Body of pancreas (tissue), 4 donors: ENCODE measurements around the gene PCBP3. TPM values are rescaled to one million over a fixed set of nuclear protein-coding genes. Genes with fewer than 3 reads are reported as not detected.

Experiments
- ATAC-seq: fragments of 150-250 bp; one replicate; pipeline ENCODE4 v1.9.1; 2016
- DNase-seq, 4 donors: peaks; one replicate each; pipeline ENCODE4 v3.0.0-alpha.2; 2019
- H3K27ac ChIP-seq, 4 donors: fragments of 200-600 bp; sonication (generic); 1 replicate in 3 of 4; 2 replicates in 1 of 4; pipeline versions ENCODE4 v1.5.1 to v1.6.1; 2016 to 2019; ENCODE audit warnings: mild to moderate bottlenecking in 1 of 4, mixed read lengths in 1 of 4, moderate library complexity in 1 of 4
- H3K27me3 ChIP-seq, 2 donors: fragments of 200-600 bp; sonication (generic); one replicate each; pipeline ENCODE4 v1.6.0; 2016; ENCODE audit warnings: mild to moderate bottlenecking in 1 of 2
- H3K36me3 ChIP-seq, 2 donors: fragments of 200-600 bp; sonication (generic); replicated peaks in 1 of 2; 2 replicates each; pipeline ENCODE4 v1.5.1; 2016; ENCODE audit warnings: low read depth in 2 of 2; ENCODE audit not compliant: insufficient read depth in 1 of 2
- H3K4me1 ChIP-seq: fragments of 200-600 bp; sonication (generic); one replicate; pipeline ENCODE4 v1.6.0; 2016
- H3K4me3 ChIP-seq, 2 donors: fragments of 200-600 bp; sonication (generic); 1 replicate in 1 of 2; 2 replicates in 1 of 2; pipeline ENCODE4 v1.5.1; 2016 to 2019
- H3K9me3 ChIP-seq, 3 donors: fragments of 200-600 bp; sonication (generic); 1 replicate in 2 of 3; 2 replicates in 1 of 3; pipeline ENCODE4 v1.5.1; 2016
- CTCF ChIP-seq, 7 experiments: fragments of 450-650 bp in 4 of 7; fragments of 200-600 bp in 3 of 7; sonication (generic) in 3 of 7; IDR thresholded peaks; one replicate each; pipeline ENCODE4 v1.5.1; 2016 to 2019; ENCODE audit warnings: antibody characterized with exemption in 7 of 7
- POLR2A ChIP-seq, 3 donors: fragments of 450-650 bp; IDR thresholded peaks; one replicate each; pipeline ENCODE4 v1.6.1; 2016; ENCODE audit warnings: antibody characterized with exemption in 3 of 3, mild to moderate bottlenecking in 2 of 3
- WGBS, 2 donors: methylation state at CpG; one replicate each; pipeline ENCODE4 v1.1.5; 2017; 5-methylcytosine and 5-hydroxymethylcytosine counted together
- intact Hi-C: fragments of 100-400 bp; cut with DNase I; formaldehyde crosslinking; loops from one replicate; pipeline ENCODE4 v1.15.1; 2023
- total RNA-seq, 2 donors: library from RNA; depleted of rRNA; stranded (reverse); fragments of >200 nt; gene quantifications; one replicate each; pipeline ENCODE4 v1.1.0, GENCODE V29; 2016

Gene PCBP3
- total RNA-seq, 2 donors from 2014 or later: 1.3 to 4.6 TPM

- no peaks in the 10 kb centered on the region for H3K4me1 ChIP-seq
- intact Hi-C loops: loop anchor here (5.0 kb wide), 1 partner anchor 41 kb away; no protein-coding TSS in a partner anchor
- no peak overlapping the region for H3K4me3 ChIP-seq
- no peaks in the 10 kb centered on the region for H3K36me3 ChIP-seq
- no peak for DNase-seq
- ATAC-seq: no peak
- WGBS, 2 donors: 0 to 42% methylated on average over 1 to 7 of the region's 7 CpGs
- H3K9me3 ChIP-seq: no peaks in the 10 kb centered on the region
- H3K27me3 ChIP-seq: no peaks in the 10 kb centered on the region
- TF ChIP-seq CTCF (IDR thresholded peaks at IDR 0.05) (no peak), POLR2A (IDR thresholded peaks at IDR 0.05) (no peak)
- no peak overlapping the region for H3K27ac ChIP-seq
These were observed 45.4 kb upstream of the PCBP3 start for GRCh38 chr21:45598109-45598508.

- no peaks in the 10 kb centered on the region for H3K4me1 ChIP-seq
- DNase-seq: no peak
- TF ChIP-seq POLR2A (IDR thresholded peaks at IDR 0.05): no peak
- TF ChIP-seq CTCF (IDR thresholded peaks at IDR 0.05): no peak
- no peaks in the 10 kb centered on the region for H3K36me3 ChIP-seq
- 61 to 71% methylated on average over 6 to 10 of the region's 10 CpGs for WGBS, 2 donors
- H3K4me3 ChIP-seq: no peak overlapping the region
- no peaks in the 10 kb centered on the region for H3K27me3 ChIP-seq
- no peaks in the 10 kb centered on the region for H3K9me3 ChIP-seq
- ATAC-seq: no peak
- no peak overlapping the region for H3K27ac ChIP-seq
- intact Hi-C loops: loop anchor here (5.0 kb wide), 1 partner anchor 41 kb away; no protein-coding TSS in a partner anchor
These were observed 44.9 kb upstream of the PCBP3 start for GRCh38 chr21:45598666-45599065.

GRCh38 chr21:45599146-45599581 is 44.4 kb upstream of the PCBP3 start:
- DNase-seq (no peak), ATAC-seq (no peak)
- TF ChIP-seq POLR2A (IDR thresholded peaks at IDR 0.05): no peak
- TF ChIP-seq CTCF (IDR thresholded peaks at IDR 0.05): no peak
- no peak overlapping the region for H3K27ac ChIP-seq
- 73 to 86% methylated on average over 12 to 14 of the region's 14 CpGs for WGBS, 2 donors
- no peaks in the 10 kb centered on the region for H3K27me3 ChIP-seq
- H3K9me3 ChIP-seq: no peaks in the 10 kb centered on the region
- no peaks in the 10 kb centered on the region for H3K4me1 ChIP-seq
- no peak overlapping the region for H3K4me3 ChIP-seq
- no peaks in the 10 kb centered on the region for H3K36me3 ChIP-seq
- intact Hi-C loops: loop anchor here (5.0 kb wide), 1 partner anchor 42 kb away; no protein-coding TSS in a partner anchor

GRCh38 chr21:45600248-45600647 is 43.3 kb upstream of the PCBP3 start:
- intact Hi-C loops: no loop called here
- 59 to 70% methylated on average over 6 of the region's 6 CpGs for whole genome bisulfite sequencing, 2 donors
- Histone ChIP-seq H3K27me3 (no peaks in the 10 kb centered on the region), H3K4me1 (no peaks in the 10 kb centered on the region), H3K27ac (no peak overlapping the region), H3K36me3 (no peaks in the 10 kb centered on the region), H3K4me3 (no peak overlapping the region), H3K9me3 (no peaks in the 10 kb centered on the region)
- TF ChIP-seq CTCF (IDR thresholded peaks at IDR 0.05) (no peak), POLR2A (IDR thresholded peaks at IDR 0.05) (no peak)
- DNase-seq (no peak), ATAC-seq (no peak)

- intact Hi-C loops: no loop called here
- DNase-seq (no peak), ATAC-seq (no peak)
- no peaks in the 10 kb centered on the region for H3K27me3 ChIP-seq
- no peaks in the 10 kb centered on the region for H3K9me3 ChIP-seq
- H3K4me1 ChIP-seq: no peaks in the 10 kb centered on the region
- H3K36me3 ChIP-seq: no peaks in the 10 kb centered on the region
- H3K4me3 ChIP-seq: no peak overlapping the region
- WGBS, 2 donors: 73 to 82% methylated on average over 10 of the region's 10 CpGs
- no peak overlapping the region for H3K27ac ChIP-seq
- no peak for TF ChIP-seq POLR2A (IDR thresholded peaks at IDR 0.05)
- no peak for TF ChIP-seq CTCF (IDR thresholded peaks at IDR 0.05)
These were observed 42.0 kb upstream of the PCBP3 start for GRCh38 chr21:45601551-45601950.
